Esophagus squamous epithelium (tissue), 4 donors: ENCODE data around the gene PEX26.

ENCODE experiments used
- POLR2A ChIP-seq, 4 donors: fragments of 450-650 bp; IDR thresholded peaks; one replicate each; pipeline ENCODE4 v1.6.1; 2017; ENCODE audit warnings: antibody characterized with exemption in 4 of 4, mild to moderate bottlenecking in 4 of 4, moderate library complexity in 3 of 4
- TF ChIP-seq, protein P1 (sequence below), 6 experiments: fragments of 450-650 bp in 4 of 6; fragments of 200-600 bp in 2 of 6; sonication (generic) in 2 of 6; IDR thresholded peaks; one replicate each; pipeline ENCODE4 v1.5.1; 2016 to 2019; ENCODE audit warnings: antibody characterized with exemption in 6 of 6, mild to moderate bottlenecking in 4 of 6, moderate library complexity in 4 of 6

- TF ChIP-seq POLR2A (IDR thresholded peaks at IDR 0.05), result no peak
- TF ChIP-seq, protein P1, sequence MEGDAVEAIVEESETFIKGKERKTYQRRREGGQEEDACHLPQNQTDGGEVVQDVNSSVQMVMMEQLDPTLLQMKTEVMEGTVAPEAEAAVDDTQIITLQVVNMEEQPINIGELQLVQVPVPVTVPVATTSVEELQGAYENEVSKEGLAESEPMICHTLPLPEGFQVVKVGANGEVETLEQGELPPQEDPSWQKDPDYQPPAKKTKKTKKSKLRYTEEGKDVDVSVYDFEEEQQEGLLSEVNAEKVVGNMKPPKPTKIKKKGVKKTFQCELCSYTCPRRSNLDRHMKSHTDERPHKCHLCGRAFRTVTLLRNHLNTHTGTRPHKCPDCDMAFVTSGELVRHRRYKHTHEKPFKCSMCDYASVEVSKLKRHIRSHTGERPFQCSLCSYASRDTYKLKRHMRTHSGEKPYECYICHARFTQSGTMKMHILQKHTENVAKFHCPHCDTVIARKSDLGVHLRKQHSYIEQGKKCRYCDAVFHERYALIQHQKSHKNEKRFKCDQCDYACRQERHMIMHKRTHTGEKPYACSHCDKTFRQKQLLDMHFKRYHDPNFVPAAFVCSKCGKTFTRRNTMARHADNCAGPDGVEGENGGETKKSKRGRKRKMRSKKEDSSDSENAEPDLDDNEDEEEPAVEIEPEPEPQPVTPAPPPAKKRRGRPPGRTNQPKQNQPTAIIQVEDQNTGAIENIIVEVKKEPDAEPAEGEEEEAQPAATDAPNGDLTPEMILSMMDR (IDR thresholded peaks at IDR 0.05), result no peak
These were observed 33.4 kb downstream of the PEX26 start for GRCh38 chr22:18110954-18111758.
